OCI-LY7 (cell line): Measurements from ENCODE around the gene MAP10. TPM values are rescaled to one million over a fixed set of nuclear protein-coding genes. Genes with fewer than 3 reads are reported as not detected.

ENCODE experiments used
- BruUV-seq: library from RNA; stranded (reverse); fragments of 400-500 nt; replicated peaks from 2 replicates; lab custom pipeline; 2021; lab: Mats Ljungman, UMichigan
- CTCF ChIA-PET: fragments of 300-600 bp; sonication (Branson Sonifier 250); formaldehyde crosslinking; loops from one replicate; lab custom pipeline; 2022; ENCODE audit warnings: antibody characterized with exemption; ENCODE audit not compliant: unreplicated experiment; lab: Charles Lee
- POLR2A ChIA-PET: fragments of 300-600 bp; sonication (Branson Sonifier 250); formaldehyde crosslinking; loops from one replicate; lab custom pipeline; 2022; ENCODE audit warnings: antibody characterized with exemption; lab: Charles Lee
- DNase-seq: peaks from one replicate; pipeline ENCODE4 v3.0.0-alpha.2; 2015; ENCODE audit warnings: low spot score
- H2AFZ ChIP-seq: fragments of 200-600 bp; sonication (generic), shearing (Covaris generic); 2 replicates; pipeline ENCODE4 v1.6.1; 2014; ENCODE audit warnings: mild to moderate bottlenecking, antibody characterized with exemption, low read length, moderate library complexity
- H3K27ac ChIP-seq: fragments of 200-600 bp; sonication (generic); 2 replicates; pipeline ENCODE4 v1.5.1; 2014; ENCODE audit warnings: mixed run types, low read depth, mild to moderate bottlenecking, moderate library complexity, low read length, inconsistent platforms; ENCODE audit not compliant: poor library complexity, severe bottlenecking
- H3K36me3 ChIP-seq: fragments of 200-600 bp; sonication (generic); 2 replicates; pipeline ENCODE4 v1.6.1; 2014; ENCODE audit warnings: mild to moderate bottlenecking, antibody characterized with exemption, low read length, moderate library complexity, mixed read lengths; ENCODE audit not compliant: insufficient read depth
- H3K4me1 ChIP-seq: fragments of 200-600 bp; sonication (generic); 2 replicates; pipeline ENCODE4 v1.5.1; 2014; ENCODE audit warnings: mild to moderate bottlenecking, low read length; ENCODE audit not compliant: insufficient read depth, poor library complexity, severe bottlenecking
- H3K4me2 ChIP-seq: fragments of 200-600 bp; sonication (generic); 2 replicates; pipeline ENCODE4 v1.6.1; 2014; ENCODE audit warnings: mild to moderate bottlenecking, low read length
- H3K4me3 ChIP-seq: fragments of 200-600 bp; sonication (generic); 2 replicates; pipeline ENCODE4 v1.5.1; 2014; ENCODE audit warnings: mild to moderate bottlenecking, low read depth, low read length; ENCODE audit not compliant: poor library complexity, severe bottlenecking
- H3K79me2 ChIP-seq: fragments of 200-600 bp; sonication (generic); 2 replicates; pipeline ENCODE4 v1.6.1; 2016; ENCODE audit warnings: low read depth, mild to moderate bottlenecking, low read length, moderate library complexity, mixed read lengths; ENCODE audit not compliant: insufficient read depth
- H3K9me2 ChIP-seq: fragments of 200-600 bp; sonication (generic); 2 replicates; pipeline ENCODE4 v1.6.1; 2016; ENCODE audit warnings: mild to moderate bottlenecking, low read length, mixed read lengths; ENCODE audit not compliant: insufficient read depth
- H3K9me3 ChIP-seq: fragments of 200-600 bp; sonication (generic); 2 replicates; pipeline ENCODE4 v1.6.1; 2014; ENCODE audit warnings: mild to moderate bottlenecking, mixed run types, low read length, mixed read lengths
- H4K20me1 ChIP-seq: fragments of 200-600 bp; sonication (generic); 2 replicates; pipeline ENCODE4 v1.6.1; 2014; ENCODE audit warnings: mild to moderate bottlenecking, antibody characterized with exemption, low read length, moderate library complexity, mixed read lengths; ENCODE audit not compliant: insufficient read depth
- EZH2phosphoT487 ChIP-seq: fragments of 200-600 bp; sonication (generic); IDR thresholded peaks from 2 replicates; pipeline ENCODE4 v1.6.1; 2018; ENCODE audit warnings: low read depth, borderline replicate concordance, mild to moderate bottlenecking, mixed run types, antibody characterized with exemption, low read length, moderate library complexity, mixed read lengths
- intact Hi-C: fragments of 100-400 bp; cut with micrococcal nuclease; formaldehyde crosslinking; loops from one replicate; pipeline ENCODE4 v1.10.0; 2022; ENCODE audit not compliant: unreplicated experiment
- total RNA-seq, 2 experiments: library from RNA; depleted of rRNA in 1 of 2; stranded (reverse); fragments of >200 nt in 1 of 2; shearing (Covaris generic) in 1 of 2; gene quantifications; 2 replicates each; pipeline ENCODE4 v1.2.3, GENCODE V29; 2014 to 2022
- TF ChIP-seq, protein P1 (sequence below): fragments of 200-600 bp; sonication (generic); conservative IDR thresholded peaks from 2 replicates; pipeline ENCODE4 v1.5.1; 2014; ENCODE audit warnings: mild to moderate bottlenecking, antibody characterized with exemption, low read length, moderate library complexity, mixed read lengths

MAP10 gene
- total RNA-seq, 2 experiments from 2014 or later, result 1.6 to 4.9 TPM

- H2AFZ ChIP-seq, result no peak overlapping the region
- no peak overlapping the region for H3K27ac ChIP-seq
- no peaks in the 10 kb centered on the region for H3K4me1 ChIP-seq
- H3K9me2 ChIP-seq, result no peaks in the 10 kb centered on the region
- no peaks in the 10 kb centered on the region for H3K36me3 ChIP-seq
- no peaks in the 10 kb centered on the region for H3K9me3 ChIP-seq
- BruUV-seq, result no TSS peak
- H3K4me3 ChIP-seq, result no peak overlapping the region
- ChIA-PET CTCF (no interaction called here), POLR2A (no interaction called here)
- TF ChIP-seq EZH2phosphoT487, result no peak
- TF ChIP-seq, protein P1, sequence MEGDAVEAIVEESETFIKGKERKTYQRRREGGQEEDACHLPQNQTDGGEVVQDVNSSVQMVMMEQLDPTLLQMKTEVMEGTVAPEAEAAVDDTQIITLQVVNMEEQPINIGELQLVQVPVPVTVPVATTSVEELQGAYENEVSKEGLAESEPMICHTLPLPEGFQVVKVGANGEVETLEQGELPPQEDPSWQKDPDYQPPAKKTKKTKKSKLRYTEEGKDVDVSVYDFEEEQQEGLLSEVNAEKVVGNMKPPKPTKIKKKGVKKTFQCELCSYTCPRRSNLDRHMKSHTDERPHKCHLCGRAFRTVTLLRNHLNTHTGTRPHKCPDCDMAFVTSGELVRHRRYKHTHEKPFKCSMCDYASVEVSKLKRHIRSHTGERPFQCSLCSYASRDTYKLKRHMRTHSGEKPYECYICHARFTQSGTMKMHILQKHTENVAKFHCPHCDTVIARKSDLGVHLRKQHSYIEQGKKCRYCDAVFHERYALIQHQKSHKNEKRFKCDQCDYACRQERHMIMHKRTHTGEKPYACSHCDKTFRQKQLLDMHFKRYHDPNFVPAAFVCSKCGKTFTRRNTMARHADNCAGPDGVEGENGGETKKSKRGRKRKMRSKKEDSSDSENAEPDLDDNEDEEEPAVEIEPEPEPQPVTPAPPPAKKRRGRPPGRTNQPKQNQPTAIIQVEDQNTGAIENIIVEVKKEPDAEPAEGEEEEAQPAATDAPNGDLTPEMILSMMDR, result no peak
- H3K4me2 ChIP-seq, result no peak overlapping the region
- H4K20me1 ChIP-seq, result no peaks in the 10 kb centered on the region
- DNase-seq, result no peak
- intact Hi-C loops, result no loop called here
- no peaks in the 10 kb centered on the region for H3K79me2 ChIP-seq
Observed at GRCh38 chr1:232816324-232816723, 11.1 kb downstream of the MAP10 start.

- DNase-seq, result no peak
- intact Hi-C loops, result no loop called here
- H3K79me2 ChIP-seq, result no peaks in the 10 kb centered on the region
- TF ChIP-seq EZH2phosphoT487, result no peak
- TF ChIP-seq, protein P1, result no peak
- ChIA-PET CTCF (no interaction called here), POLR2A (interaction anchor here (0.5 kb wide), 1 partner anchor 12 kb away, joined by 3 read pairs; no protein-coding TSS in a partner anchor)
- no TSS peak for BruUV-seq
- no peak overlapping the region for H3K4me2 ChIP-seq
- no peak overlapping the region for H3K4me3 ChIP-seq
- no peaks in the 10 kb centered on the region for H3K36me3 ChIP-seq
- H4K20me1 ChIP-seq, result no peaks in the 10 kb centered on the region
- no peaks in the 10 kb centered on the region for H3K9me3 ChIP-seq
- H3K9me2 ChIP-seq, result no peaks in the 10 kb centered on the region
- H2AFZ ChIP-seq, result no peak overlapping the region
- no peak overlapping the region for H3K27ac ChIP-seq
- H3K4me1 ChIP-seq, result no peaks in the 10 kb centered on the region
Observed at GRCh38 chr1:232818040-232818439, 12.8 kb downstream of the MAP10 start.

DNA sequence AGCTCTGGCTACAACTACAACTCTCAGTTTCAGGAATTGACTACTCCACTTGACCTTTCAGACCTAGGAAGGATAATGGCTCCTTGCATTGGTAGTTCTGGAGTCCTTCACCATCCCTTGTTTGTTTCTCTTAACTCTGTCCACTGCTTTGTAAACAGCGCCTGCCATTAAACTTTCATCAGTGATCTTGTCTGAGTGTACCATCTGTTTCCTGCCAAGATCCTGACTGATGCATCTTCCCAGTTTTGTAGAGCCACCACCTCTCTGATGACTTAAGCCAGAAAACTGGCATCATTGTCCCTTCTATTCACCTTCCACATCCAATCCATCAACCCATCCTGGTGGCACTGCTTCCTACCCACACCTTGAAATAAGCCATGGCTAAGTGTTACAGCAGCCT is 15.2 kb downstream of the MAP10 start:
- ChIA-PET POLR2A (no interaction called here), CTCF (no interaction called here)
- no peaks in the 10 kb centered on the region for H3K36me3 ChIP-seq

More for the DNA sequence above, 15.2 kb downstream of the MAP10 start:
- DNase-seq, result no peak
- Histone ChIP-seq H4K20me1 (no peaks in the 10 kb centered on the region), H3K4me2 (no peak overlapping the region), H3K9me3 (no peaks in the 10 kb centered on the region), H3K4me1 (no peaks in the 10 kb centered on the region), H3K79me2 (no peaks in the 10 kb centered on the region), H2AFZ (no peak overlapping the region), H3K9me2 (no peaks in the 10 kb centered on the region), H3K27ac (no peak overlapping the region), H3K4me3 (no peak overlapping the region)
- TF ChIP-seq, protein P1, result no peak
- no peak for TF ChIP-seq EZH2phosphoT487
- intact Hi-C loops, result no loop called here
- BruUV-seq, result no TSS peak
